Calu3 (cell line): ENCODE measurements around the gene ESR1. TPM values are rescaled to one million over a fixed set of nuclear protein-coding genes. Genes with fewer than 3 reads are reported as not detected.

Experiments
- BruUV-seq: library from RNA; stranded (reverse); fragments of 400-500 nt; replicated peaks from 2 replicates; lab custom pipeline; 2021; lab: Mats Ljungman, UMichigan
- CTCF ChIA-PET: fragments of 300-600 bp; sonication (Branson Sonifier 250); formaldehyde crosslinking; loops from one replicate; lab custom pipeline; 2022; ENCODE audit warnings: antibody characterized with exemption; lab: Charles Lee
- DNase-seq: peaks from one replicate; pipeline ENCODE4 v3.0.0; 2022
- H3K27ac Mint-ChIP-seq: one replicate; pipeline ENCODE4 v1.8.0; 2022; ENCODE audit warnings: mixed read lengths; ENCODE audit not compliant: unreplicated experiment
- H3K27me3 Mint-ChIP-seq: one replicate; pipeline ENCODE4 v1.8.0; 2022; ENCODE audit warnings: mixed read lengths; ENCODE audit not compliant: unreplicated experiment
- H3K36me3 Mint-ChIP-seq: one replicate; pipeline ENCODE4 v1.8.0; 2022; ENCODE audit warnings: mild to moderate bottlenecking, moderate library complexity, mixed read lengths; ENCODE audit not compliant: insufficient read depth, unreplicated experiment
- H3K4me1 Mint-ChIP-seq: one replicate; pipeline ENCODE4 v1.8.0; 2022; ENCODE audit warnings: mild to moderate bottlenecking, low read depth, mixed read lengths; ENCODE audit not compliant: unreplicated experiment
- H3K4me3 Mint-ChIP-seq: one replicate; pipeline ENCODE4 v1.8.0; 2022; ENCODE audit warnings: mild to moderate bottlenecking, low read depth, moderate library complexity, mixed read lengths; ENCODE audit not compliant: unreplicated experiment
- H3K9me3 Mint-ChIP-seq: one replicate; pipeline ENCODE4 v1.8.0; 2022; ENCODE audit warnings: low read depth, mixed read lengths; ENCODE audit not compliant: unreplicated experiment
- CTCF ChIP-seq: fragments of 200-600 bp; IDR thresholded peaks from one replicate; pipeline ENCODE4 v1.8.0; 2022; ENCODE audit warnings: antibody characterized with exemption; ENCODE audit not compliant: unreplicated experiment
- intact Hi-C: fragments of 100-400 bp; cut with micrococcal nuclease; formaldehyde crosslinking; loops from one replicate; pipeline ENCODE4 v1.10.0; 2022; ENCODE audit not compliant: unreplicated experiment
- total RNA-seq: library from RNA; stranded (reverse); gene quantifications from 2 replicates; pipeline ENCODE4 v1.2.3, GENCODE V29; 2022

ESR1 gene
- total RNA-seq, 1 experiment from 2014 or later = 0.50 TPM

GRCh38 chr6:152001408-152001807, 193.9 kb downstream of the ESR1 start:
- Mint-ChIP-seq H3K27ac (no peak overlapping the region), H3K27me3 (no peaks in the 10 kb centered on the region), H3K4me3 (no peak overlapping the region), H3K9me3 (no peaks in the 10 kb centered on the region), H3K36me3 (no peaks in the 10 kb centered on the region), H3K4me1 (peaks cover 11% of the 10 kb centered on the region)
- intact Hi-C loops = no loop called here
- CTCF ChIA-PET = no interaction called here
- BruUV-seq = no TSS peak
- no peak for DNase-seq
- TF ChIP-seq CTCF = no peak

- Mint-ChIP-seq H3K27ac (no peak overlapping the region), H3K36me3 (no peaks in the 10 kb centered on the region), H3K9me3 (no peaks in the 10 kb centered on the region), H3K27me3 (no peaks in the 10 kb centered on the region), H3K4me3 (no peak overlapping the region), H3K4me1 (peaks cover 11% of the 10 kb centered on the region)
- BruUV-seq = no TSS peak
- CTCF ChIA-PET = no interaction called here
- intact Hi-C loops = no loop called here
- no peak for TF ChIP-seq CTCF
- no peak for DNase-seq
These were observed 194.8 kb downstream of the ESR1 start for GRCh38 chr6:152002306-152002705.

- Mint-ChIP-seq H3K36me3 (no peaks in the 10 kb centered on the region), H3K27ac (no peak overlapping the region), H3K4me1 (peaks cover 5% of the 10 kb centered on the region), H3K4me3 (no peak overlapping the region), H3K27me3 (no peaks in the 10 kb centered on the region), H3K9me3 (no peaks in the 10 kb centered on the region)
- intact Hi-C loops = no loop called here
- CTCF ChIA-PET = no interaction called here
- no peak for DNase-seq
- no peak for TF ChIP-seq CTCF
- no TSS peak for BruUV-seq
These were observed 196.6 kb downstream of the ESR1 start for GRCh38 chr6:152004036-152004566.

- H3K4me1 Mint-ChIP-seq = no peaks in the 10 kb centered on the region
- no peak overlapping the region for H3K27ac Mint-ChIP-seq
- BruUV-seq = no TSS peak
- intact Hi-C loops = no loop called here
- CTCF ChIA-PET = no interaction called here
- no peak for TF ChIP-seq CTCF
- no peak overlapping the region for H3K4me3 Mint-ChIP-seq
- H3K36me3 Mint-ChIP-seq = no peaks in the 10 kb centered on the region
- DNase-seq = no peak
- no peaks in the 10 kb centered on the region for H3K9me3 Mint-ChIP-seq
- H3K27me3 Mint-ChIP-seq = no peaks in the 10 kb centered on the region
These were observed 197.4 kb downstream of the ESR1 start for GRCh38 chr6:152004896-152005295.
